HG02938 (cell line): ENCODE measurements around the gene KLHL17.

ENCODE experiments used
- ATAC-seq: cut with Tn5 transposase; IDR thresholded peaks from one replicate; pipeline ENCODE4 v1.9.1; 2021; ENCODE audit warnings: mild to moderate bottlenecking, moderate library complexity; ENCODE audit not compliant: unreplicated experiment

The KLHL17 gene

GRCh38 chr1:960363-961131 is at the start of gene KLHL17:
Gene KLHL17, plus strand, starts transcription at chr1:960584. Its CDS starts 110 bp downstream, at chr1:960694.
- ATAC-seq: no peak

DNA sequence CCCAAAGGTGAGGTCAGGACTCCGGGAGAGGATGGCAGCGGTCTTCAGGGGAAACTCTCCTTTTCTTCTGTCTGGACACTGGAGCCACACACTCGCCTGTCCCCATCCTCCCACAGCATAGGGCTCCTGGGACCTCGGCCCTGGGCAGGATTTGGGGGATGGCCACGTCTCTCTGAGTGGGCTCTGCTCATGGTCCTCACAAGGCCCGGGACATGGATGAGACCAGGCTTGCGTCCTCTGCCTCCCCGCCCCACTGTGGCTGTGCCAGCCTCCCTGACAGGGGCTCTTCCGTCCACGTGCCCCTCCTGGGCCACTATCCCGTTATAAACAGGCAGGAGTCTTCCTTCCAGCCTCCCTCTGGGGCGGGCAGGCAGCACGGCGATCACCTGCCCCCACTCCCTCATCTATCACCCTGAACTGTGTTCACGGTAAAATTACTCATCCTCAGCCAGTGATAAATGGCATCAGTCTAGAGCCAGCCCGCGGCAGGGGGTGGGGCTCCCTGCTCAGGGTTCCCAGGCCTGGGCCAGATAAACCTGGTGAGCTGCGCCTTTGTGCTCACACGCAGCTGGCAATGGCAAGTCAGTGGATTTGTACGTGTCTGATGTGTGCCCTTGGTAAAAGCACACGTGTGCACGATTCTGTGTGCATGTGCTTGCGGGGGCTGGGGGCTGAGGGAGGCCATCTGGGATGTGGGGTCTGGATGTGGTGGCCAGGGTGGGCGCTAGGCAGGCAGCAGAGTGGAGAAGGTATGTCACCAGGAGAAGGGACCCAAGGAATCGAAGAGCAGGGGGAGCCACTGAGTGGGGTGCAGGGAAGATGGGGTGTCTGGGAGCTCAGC is 49.3 kb upstream of the KLHL17 start:
- ATAC-seq: no peak

- ATAC-seq: no peak
These were observed 48.3 kb upstream of the KLHL17 start for GRCh38 chr1:911875-912739.

- no peak for ATAC-seq
These were observed 47.6 kb upstream of the KLHL17 start for GRCh38 chr1:912740-913301.

DNA sequence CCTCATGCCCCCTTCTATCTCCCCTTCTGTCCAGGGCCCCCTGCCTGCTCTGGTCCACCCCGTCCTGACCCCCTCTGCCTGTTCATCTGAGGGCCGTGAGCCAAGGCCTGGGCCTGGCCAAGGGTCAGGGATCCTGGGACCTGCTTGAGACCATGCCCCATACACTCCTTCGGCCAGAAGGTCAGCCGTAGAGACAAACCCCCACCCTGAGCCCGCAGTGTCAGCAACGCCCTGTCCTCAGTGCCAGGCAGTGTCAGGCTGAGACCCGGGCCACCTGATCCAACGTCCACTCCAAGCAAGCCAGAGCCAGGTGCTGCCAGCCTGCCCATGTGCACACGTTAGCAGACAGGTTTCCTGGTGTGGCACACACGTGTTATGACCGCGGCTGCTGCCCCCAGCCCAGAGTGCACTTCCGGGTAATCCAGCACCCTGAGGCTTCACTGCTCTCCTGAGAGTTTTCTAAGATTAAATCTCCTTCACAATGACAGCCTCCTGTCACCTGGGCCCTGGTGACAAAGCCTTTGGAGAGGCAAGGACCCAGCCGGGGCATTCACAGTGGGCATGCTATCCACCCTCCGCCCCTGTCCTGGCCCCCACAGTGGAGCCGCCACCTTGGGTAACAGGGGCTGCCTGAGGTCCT is 46.8 kb upstream of the KLHL17 start:
- ATAC-seq: no peak

- no peak for ATAC-seq
These were observed 46.1 kb upstream of the KLHL17 start for GRCh38 chr1:914131-914890.

GRCh38 chr1:914891-915280 is 45.5 kb upstream of the KLHL17 start:
- no peak for ATAC-seq

- no peak for ATAC-seq
These were observed 44.9 kb upstream of the KLHL17 start for GRCh38 chr1:915295-916172.

DNA sequence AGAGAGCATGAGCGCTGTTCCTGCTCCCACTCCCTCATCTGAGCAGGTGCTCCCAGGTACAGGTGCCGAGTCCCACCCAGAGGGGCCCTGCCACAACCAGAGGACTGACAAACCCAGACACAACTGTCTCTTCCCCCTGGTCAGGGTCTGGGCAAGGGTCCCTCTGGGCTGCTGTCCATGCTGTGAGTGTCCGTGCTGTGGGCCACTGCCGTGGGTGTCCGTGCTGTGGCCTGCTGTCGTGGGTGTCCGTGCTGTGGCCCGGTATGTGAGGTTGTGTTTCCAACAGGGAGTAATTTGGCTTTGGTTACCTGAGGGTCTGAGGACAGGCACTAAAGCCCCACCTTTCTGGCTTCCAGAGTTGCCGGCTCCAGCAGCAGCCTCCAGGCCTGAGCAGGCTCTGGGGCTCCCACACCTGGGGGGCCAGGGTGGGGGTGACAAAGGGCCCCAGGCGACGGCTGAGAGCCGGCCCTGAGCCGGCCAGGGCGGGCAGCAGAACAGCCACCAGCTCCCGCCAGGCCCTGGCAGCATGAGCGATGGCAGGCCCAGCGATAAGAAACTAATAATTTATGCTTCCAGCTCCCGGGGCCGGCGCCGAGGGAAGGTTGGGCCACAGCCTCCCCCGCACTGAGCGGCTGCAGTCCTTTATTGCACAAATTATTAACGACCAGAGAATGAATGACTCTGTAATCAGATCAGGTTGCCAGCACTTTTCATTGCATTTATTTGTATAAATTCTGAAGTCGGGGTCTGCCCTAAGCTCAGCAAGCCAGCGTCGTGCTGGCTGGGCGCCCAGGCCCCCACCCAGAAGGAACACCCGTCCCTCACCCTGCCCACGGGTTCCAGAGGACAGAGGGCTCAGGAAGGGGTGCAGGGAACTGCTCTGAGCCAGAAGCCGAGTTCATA is 44.0 kb upstream of the KLHL17 start:
- ATAC-seq: no peak

- no peak for ATAC-seq
These were observed 43.3 kb upstream of the KLHL17 start for GRCh38 chr1:917076-917459.

- no peak for ATAC-seq
These were observed 42.8 kb upstream of the KLHL17 start for GRCh38 chr1:917466-918091.

DNA sequence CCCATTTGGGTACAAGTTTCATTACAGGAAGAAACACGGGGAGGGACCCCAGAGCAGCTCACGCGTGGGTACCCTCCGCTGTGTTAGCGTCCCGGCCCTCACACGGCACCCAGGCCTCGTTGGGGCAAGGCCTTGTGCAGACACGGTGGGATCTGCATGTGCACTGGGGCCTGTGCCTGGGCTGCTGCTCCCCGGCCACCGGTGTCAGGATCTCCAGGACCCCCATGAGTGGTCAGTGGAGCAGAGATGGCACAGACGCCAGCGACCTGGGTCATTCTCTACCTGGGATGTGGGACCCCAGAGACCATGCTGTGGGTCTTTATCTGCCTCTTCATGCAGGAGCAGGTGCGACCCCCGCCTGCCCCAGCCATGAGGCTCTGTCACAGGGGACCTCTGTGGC is 42.0 kb upstream of the KLHL17 start:
- ATAC-seq: no peak

DNA sequence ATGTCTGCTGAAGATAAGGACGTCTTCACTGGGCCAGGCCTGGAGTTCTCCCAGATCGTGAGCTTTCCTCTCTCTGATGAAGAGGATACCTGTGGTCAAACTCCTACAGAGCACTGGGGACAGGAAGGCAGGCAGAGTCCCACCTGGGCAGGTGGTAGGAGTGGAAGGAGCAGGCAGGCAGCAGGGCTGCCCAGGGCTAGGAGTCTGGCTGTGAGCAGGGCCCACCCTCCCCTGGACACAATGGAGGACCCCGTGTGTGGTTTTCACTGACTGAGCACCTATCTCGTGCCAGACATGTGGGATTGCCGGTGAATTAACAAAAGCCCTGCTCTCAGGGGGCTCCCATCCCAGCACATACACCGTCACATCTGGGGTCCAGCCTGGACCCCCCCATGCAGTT is 41.5 kb upstream of the KLHL17 start:
- no peak for ATAC-seq

GRCh38 chr1:919271-919872 is 41.0 kb upstream of the KLHL17 start:
- ATAC-seq: no peak

- no peak for ATAC-seq
These were observed 40.4 kb upstream of the KLHL17 start for GRCh38 chr1:920010-920409.

GRCh38 chr1:920521-920920 is 39.9 kb upstream of the KLHL17 start:
- ATAC-seq: no peak
